Suprapubic skin (tissue), 4 donors: ENCODE data around the gene LRRC10B. TPM values are rescaled to one million over a fixed set of nuclear protein-coding genes. Genes with fewer than 3 reads are reported as not detected.

Experiments used
- DNase-seq, 2 donors: peaks; one replicate each; pipeline ENCODE4 v3.0.0-alpha.2; 2019; ENCODE audit warnings: low spot score in 2 of 2
- H3K27ac ChIP-seq: fragments of 200-600 bp; sonication (generic); one replicate; pipeline ENCODE4 v1.5.1; 2019
- H3K27me3 ChIP-seq: fragments of 200-600 bp; sonication (generic); one replicate; pipeline ENCODE4 v1.5.1; 2019
- H3K36me3 ChIP-seq: fragments of 200-600 bp; sonication (generic); one replicate; pipeline ENCODE4 v1.5.1; 2019
- H3K4me1 ChIP-seq: fragments of 200-600 bp; sonication (generic); one replicate; pipeline ENCODE4 v1.5.1; 2019
- H3K4me3 ChIP-seq: fragments of 200-600 bp; sonication (generic); one replicate; pipeline ENCODE4 v1.5.1; 2019; ENCODE audit warnings: mild to moderate bottlenecking
- H3K9me3 ChIP-seq: fragments of 200-600 bp; sonication (generic); one replicate; pipeline ENCODE4 v1.5.1; 2019
- EP300 ChIP-seq: sonication (generic); formaldehyde crosslinking; IDR thresholded peaks from one replicate; pipeline ENCODE4 v1.6.1; 2017; ENCODE audit warnings: antibody characterized with exemption
- POLR2A ChIP-seq, 2 donors: fragments of 450-650 bp; IDR thresholded peaks; one replicate each; pipeline ENCODE4 v1.6.1; 2017; ENCODE audit warnings: antibody characterized with exemption in 2 of 2, mild to moderate bottlenecking in 2 of 2, moderate library complexity in 2 of 2
- POLR2AphosphoS5 ChIP-seq, 3 donors: sonication (generic); formaldehyde crosslinking; IDR thresholded peaks; one replicate each; pipeline ENCODE4 v1.6.1; 2017; ENCODE audit warnings: antibody characterized with exemption in 3 of 3
- WGBS: methylation state at CpG from one replicate; pipeline ENCODE4 v1.1.5; 2018; 5-methylcytosine and 5-hydroxymethylcytosine counted together
- total RNA-seq, 4 donors: library from RNA; depleted of rRNA; stranded (reverse); fragments of >200 nt; gene quantifications; one replicate each; pipeline ENCODE4 v1.1.0, GENCODE V29; 2016
- TF ChIP-seq, protein P1 (sequence below), 2 donors: fragments of 200-600 bp in 1 of 2; fragments of 450-650 bp in 1 of 2; sonication (generic) in 1 of 2; IDR thresholded peaks; one replicate each; pipeline ENCODE4 v1.5.1; 2016 to 2019; ENCODE audit warnings: antibody characterized with exemption in 2 of 2, mild to moderate bottlenecking in 1 of 2, moderate library complexity in 1 of 2

Gene LRRC10B
- total RNA-seq, 4 donors from 2014 or later = 1.1 to 2.1 (median 1.2) TPM; not detected in 1

DNA sequence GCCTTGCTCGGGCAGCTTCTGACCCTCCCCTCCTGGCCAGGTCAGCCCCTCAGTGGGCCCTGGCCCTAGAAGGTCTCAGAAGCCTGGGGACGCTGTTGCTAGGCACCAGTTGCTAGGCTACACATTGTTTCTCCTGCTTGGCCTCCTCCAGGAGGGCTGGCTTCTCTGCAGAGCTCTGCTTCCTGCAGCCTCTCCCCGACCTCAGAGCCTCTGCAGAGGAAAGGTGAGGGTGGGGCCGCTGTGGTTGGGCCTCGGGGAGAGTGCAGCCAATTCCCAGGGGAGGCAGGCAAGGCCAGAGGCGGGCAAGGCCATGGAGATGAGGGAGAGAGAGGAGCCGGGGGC is 27.6 kb upstream of the LRRC10B start:
- DNase-seq = no peak
- Histone ChIP-seq H3K36me3 (no peaks in the 10 kb centered on the region), H3K4me3 (no peak overlapping the region), H3K4me1 (peaks cover 12% of the 10 kb centered on the region), H3K9me3 (no peaks in the 10 kb centered on the region), H3K27me3 (no peaks in the 10 kb centered on the region), H3K27ac (no peak overlapping the region)
- 49% methylated on average over 7 of the region's 7 CpGs for WGBS
- TF ChIP-seq, protein P1, sequence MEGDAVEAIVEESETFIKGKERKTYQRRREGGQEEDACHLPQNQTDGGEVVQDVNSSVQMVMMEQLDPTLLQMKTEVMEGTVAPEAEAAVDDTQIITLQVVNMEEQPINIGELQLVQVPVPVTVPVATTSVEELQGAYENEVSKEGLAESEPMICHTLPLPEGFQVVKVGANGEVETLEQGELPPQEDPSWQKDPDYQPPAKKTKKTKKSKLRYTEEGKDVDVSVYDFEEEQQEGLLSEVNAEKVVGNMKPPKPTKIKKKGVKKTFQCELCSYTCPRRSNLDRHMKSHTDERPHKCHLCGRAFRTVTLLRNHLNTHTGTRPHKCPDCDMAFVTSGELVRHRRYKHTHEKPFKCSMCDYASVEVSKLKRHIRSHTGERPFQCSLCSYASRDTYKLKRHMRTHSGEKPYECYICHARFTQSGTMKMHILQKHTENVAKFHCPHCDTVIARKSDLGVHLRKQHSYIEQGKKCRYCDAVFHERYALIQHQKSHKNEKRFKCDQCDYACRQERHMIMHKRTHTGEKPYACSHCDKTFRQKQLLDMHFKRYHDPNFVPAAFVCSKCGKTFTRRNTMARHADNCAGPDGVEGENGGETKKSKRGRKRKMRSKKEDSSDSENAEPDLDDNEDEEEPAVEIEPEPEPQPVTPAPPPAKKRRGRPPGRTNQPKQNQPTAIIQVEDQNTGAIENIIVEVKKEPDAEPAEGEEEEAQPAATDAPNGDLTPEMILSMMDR (IDR thresholded peaks at IDR 0.05) = no peak
- no peak for TF ChIP-seq POLR2A (IDR thresholded peaks at IDR 0.05)
- TF ChIP-seq POLR2AphosphoS5 (IDR thresholded peaks at IDR 0.05) = no peak
- no peak for TF ChIP-seq EP300

DNA sequence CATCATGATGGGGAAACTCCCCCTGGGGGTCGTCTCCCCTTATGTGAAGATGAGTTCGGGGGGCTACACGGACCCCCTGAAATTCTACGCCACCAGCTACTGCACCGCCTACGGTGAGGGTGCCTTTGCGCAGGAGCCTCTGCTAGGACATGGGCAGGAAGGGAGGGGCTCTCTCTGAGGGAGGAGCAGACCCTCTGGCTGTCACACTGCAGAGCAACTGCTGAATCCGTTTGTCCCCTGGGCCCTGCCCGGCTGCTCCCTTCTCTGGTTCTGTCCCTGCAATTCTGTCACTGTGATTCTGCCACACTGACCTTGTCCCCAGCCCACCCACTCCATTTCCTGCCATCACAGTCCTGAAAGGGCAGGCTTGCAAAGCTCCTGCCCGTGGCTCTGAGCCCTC is 26.7 kb upstream of the LRRC10B start:
- TF ChIP-seq, protein P1 (IDR thresholded peaks at IDR 0.05) = no peak
- TF ChIP-seq POLR2AphosphoS5 (IDR thresholded peaks at IDR 0.05) = no peak
- TF ChIP-seq EP300 = no peak
- Histone ChIP-seq H3K27ac (no peak overlapping the region), H3K9me3 (no peaks in the 10 kb centered on the region), H3K4me3 (no peak overlapping the region), H3K27me3 (no peaks in the 10 kb centered on the region), H3K36me3 (no peaks in the 10 kb centered on the region), H3K4me1 (peaks cover 11% of the 10 kb centered on the region)
- 65% methylated on average over 9 of the region's 10 CpGs for WGBS
- no peak for DNase-seq

DNA sequence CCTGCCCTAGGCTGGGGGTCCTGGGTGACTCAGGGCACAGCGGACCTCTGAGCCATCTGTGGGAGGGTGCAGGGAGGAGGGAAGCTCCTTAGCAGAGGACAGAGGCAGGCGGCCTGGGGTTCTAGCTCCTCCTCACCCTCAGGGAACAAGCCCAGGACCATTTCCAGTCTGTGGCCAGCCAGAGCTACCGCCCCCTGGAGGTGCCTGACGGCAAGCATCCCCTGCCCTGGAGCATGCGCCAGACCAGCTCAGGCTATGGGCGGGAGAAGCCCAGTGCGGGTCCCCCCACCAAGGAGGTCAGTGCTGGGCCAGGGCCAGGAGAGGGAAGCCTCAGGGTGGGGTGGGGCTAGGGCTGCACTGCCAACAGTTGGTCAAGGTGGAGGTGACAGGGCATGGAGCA is 26.0 kb upstream of the LRRC10B start:
- Histone ChIP-seq H3K27ac (no peak overlapping the region), H3K4me3 (no peak overlapping the region), H3K27me3 (no peaks in the 10 kb centered on the region), H3K36me3 (no peaks in the 10 kb centered on the region), H3K4me1 (peaks cover 4% of the 10 kb centered on the region), H3K9me3 (no peaks in the 10 kb centered on the region)
- no peak for TF ChIP-seq POLR2A (IDR thresholded peaks at IDR 0.05)
- TF ChIP-seq, protein P1 (IDR thresholded peaks at IDR 0.05) = peak in 1 of 2 donors; percentile 40
- TF ChIP-seq EP300 = no peak
- TF ChIP-seq POLR2AphosphoS5 (IDR thresholded peaks at IDR 0.05) = no peak
- DNase-seq = no peak
- 30% methylated on average over 5 of the region's 7 CpGs for WGBS

DNA sequence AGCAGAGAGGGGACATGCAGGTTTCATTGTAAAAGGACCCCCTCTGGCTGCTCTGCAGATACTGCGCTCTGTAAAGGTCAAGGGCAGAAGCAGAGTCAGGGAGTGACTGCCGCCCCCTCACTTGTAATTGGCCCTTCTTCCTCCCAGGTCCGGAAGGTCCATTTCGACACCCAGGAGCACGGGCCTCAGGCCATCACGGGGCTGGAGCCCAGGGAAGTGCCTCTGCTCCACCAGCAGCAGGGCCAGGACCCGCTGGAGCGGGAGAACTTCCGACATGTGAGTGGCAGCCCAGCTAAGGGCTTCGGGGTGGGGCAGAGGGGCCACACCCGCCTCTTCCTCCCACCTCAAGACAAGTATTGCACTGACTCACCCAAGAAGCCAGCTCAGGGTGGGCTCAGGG is 24.0 kb upstream of the LRRC10B start:
- no peaks in the 10 kb centered on the region for H3K36me3 ChIP-seq
- no peak overlapping the region for H3K4me3 ChIP-seq
- H3K9me3 ChIP-seq = no peaks in the 10 kb centered on the region
- peaks cover 8% of the 10 kb centered on the region for H3K4me1 ChIP-seq
- H3K27ac ChIP-seq = no peak overlapping the region
- no peak for DNase-seq
- WGBS = 79% methylated on average over 11 of the region's 11 CpGs
- no peaks in the 10 kb centered on the region for H3K27me3 ChIP-seq
- TF ChIP-seq POLR2A (IDR thresholded peaks at IDR 0.05) = no peak
- TF ChIP-seq POLR2AphosphoS5 (IDR thresholded peaks at IDR 0.05) = no peak

DNA sequence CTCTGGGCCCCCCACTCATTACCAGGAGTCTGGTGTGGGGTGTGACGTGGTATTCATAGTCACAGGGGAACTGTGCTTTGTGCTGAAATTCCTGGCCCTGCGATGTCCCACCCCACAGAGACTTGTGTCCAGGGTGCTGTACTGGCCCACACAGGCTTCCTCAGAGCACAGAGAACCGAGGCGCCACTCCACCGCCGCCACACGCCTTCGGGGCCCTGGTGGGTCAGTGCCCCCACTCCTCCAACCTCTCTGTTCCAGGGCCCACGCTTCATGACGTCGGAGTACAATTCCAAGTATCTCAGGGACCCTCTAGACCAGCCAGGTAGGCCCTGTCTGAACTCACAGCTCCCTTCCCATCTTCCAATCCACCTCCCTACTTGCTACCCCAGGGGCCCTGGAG is 23.5 kb upstream of the LRRC10B start:
- H3K27me3 ChIP-seq = no peaks in the 10 kb centered on the region
- H3K27ac ChIP-seq = no peak overlapping the region
- WGBS = 85% methylated on average over 8 of the region's 11 CpGs
- H3K9me3 ChIP-seq = no peaks in the 10 kb centered on the region
- TF ChIP-seq, protein P1 (IDR thresholded peaks at IDR 0.05) = no peak
- TF ChIP-seq POLR2A (IDR thresholded peaks at IDR 0.05) (no peak), POLR2AphosphoS5 (IDR thresholded peaks at IDR 0.05) (no peak), EP300 (no peak)
- H3K36me3 ChIP-seq = no peaks in the 10 kb centered on the region
- DNase-seq = no peak
- H3K4me1 ChIP-seq = peaks cover 14% of the 10 kb centered on the region
- H3K4me3 ChIP-seq = no peak overlapping the region

DNA sequence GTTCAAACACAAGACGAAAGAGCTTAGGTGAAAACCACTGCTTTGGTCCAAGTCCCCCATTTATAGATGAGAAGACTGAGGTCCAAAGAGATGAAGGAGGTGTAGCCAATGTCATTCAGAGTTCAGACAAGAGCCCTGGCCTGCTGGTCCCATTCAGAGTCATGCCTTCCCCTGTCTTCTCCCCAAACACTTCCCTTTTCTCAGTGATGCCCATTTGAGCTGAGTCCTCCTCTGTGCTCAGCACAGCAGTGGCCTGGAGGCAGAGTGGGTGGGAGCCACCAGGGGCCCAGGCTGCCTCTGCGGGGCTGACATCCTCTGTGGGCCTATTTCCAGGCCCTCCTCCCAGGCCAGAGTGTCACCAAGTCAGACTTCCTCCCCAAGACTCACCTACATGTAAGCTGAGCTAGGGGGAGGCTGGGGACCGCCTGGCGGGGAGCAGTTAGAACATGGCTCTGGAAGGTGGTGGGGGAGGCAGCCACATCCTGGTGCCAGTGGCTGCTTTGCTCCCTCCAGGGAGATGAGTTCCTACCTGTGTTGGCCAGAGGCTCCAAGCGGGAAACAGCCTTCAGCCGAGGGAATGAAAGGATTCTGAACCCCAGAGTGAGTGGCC is 22.4 kb upstream of the LRRC10B start:
- Histone ChIP-seq H3K36me3 (no peaks in the 10 kb centered on the region), H3K4me3 (no peak overlapping the region), H3K27me3 (no peaks in the 10 kb centered on the region), H3K9me3 (no peaks in the 10 kb centered on the region), H3K4me1 (peaks cover 18% of the 10 kb centered on the region), H3K27ac (no peak overlapping the region)
- TF ChIP-seq EP300 (no peak), POLR2A (IDR thresholded peaks at IDR 0.05) (no peak), POLR2AphosphoS5 (IDR thresholded peaks at IDR 0.05) (no peak)
- TF ChIP-seq, protein P1 (IDR thresholded peaks at IDR 0.05) = no peak
- 88% methylated on average over 4 of the region's 6 CpGs for WGBS
- DNase-seq = no peak
